ENCODE results near the gene RBM10.

- TF ChIP-seq EZH2phosphoT487 (IDR thresholded peaks at IDR 0.05; ENCODE audit: borderline replicate concordance, low read depth, low read length) (no peak), CTCF (conservative IDR thresholded peaks at IDR 0.05; ENCODE audit: low read length) (no peak)
Measured at GRCh38 chrX:47174376-47174775, 29.4 kb downstream of the RBM10 start.
